ENCODE data around the gene WNT3A. TPM values are rescaled to one million over a fixed set of nuclear protein-coding genes. Genes with fewer than 3 reads are reported as not detected.
A peak's percentile ranks its signal among the peaks of the same experiment; 100 is the strongest.
"Not testable (repeated sequence)": the region's sequence is repeated elsewhere in the genome, so short reads cannot be mapped to it uniquely, and the experiment has no call there.

WNT3A gene
- total and polyA plus RNA-seq, 3 donors from 2014 or later, result 0.08 to 0.19 (median 0.13) TPM

DNA sequence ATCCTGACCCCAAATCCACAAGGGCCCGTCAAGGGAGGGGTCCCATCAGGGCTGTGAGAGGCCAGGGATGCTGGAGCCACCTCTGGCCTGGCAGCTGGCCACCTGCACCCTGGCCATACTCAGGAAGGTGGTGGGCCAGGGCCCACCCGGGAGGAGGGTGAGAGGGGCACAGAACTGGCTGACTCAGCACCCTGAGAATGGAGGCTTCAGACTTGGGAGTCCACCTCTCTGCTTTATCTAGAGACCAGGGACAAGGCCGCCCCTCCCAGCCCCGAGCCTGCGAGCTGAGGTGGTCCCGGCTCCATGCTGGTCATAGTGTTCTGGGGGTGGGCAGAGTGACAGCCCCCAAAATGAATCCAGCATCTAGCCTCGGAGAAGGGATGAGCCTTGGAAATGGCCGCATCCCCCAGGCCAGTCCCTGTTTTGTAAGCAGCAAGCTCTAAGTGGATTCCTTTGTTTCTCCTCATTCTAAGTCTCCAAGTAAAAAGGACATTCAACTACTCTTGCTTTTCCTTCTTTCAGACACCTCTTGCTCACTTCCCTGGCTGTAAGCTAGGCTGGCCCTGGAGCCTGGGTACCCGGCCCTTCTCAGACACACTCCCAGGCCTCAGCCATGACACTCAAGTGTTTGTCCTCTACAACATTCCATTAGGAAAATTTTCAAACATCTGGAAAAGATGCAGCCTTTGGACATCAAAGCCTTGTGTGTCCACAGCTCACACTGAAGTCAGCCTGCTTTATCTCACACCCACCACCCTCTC is 12.3 kb downstream of the WNT3A start:
- no peaks in the 10 kb centered on the region for H3K4me1 ChIP-seq
- H3K27me3 ChIP-seq, result no peaks in the 10 kb centered on the region
- H3K4me3 ChIP-seq, result no peak overlapping the region
- H3K36me3 ChIP-seq (ENCODE audit: low read depth, missing control alignments), result no peaks in the 10 kb centered on the region
- TF ChIP-seq POLR2A (IDR thresholded peaks at IDR 0.05) (no peak), CTCF (IDR thresholded peaks at IDR 0.05) (no peak)
- DNase-seq, result no peak
- H3K27ac ChIP-seq, result no peak overlapping the region
- intact Hi-C loops (cut with DNase I; ENCODE audit: low total_unique reads), result no loop called here
- H3K9me3 ChIP-seq, result no peaks in the 10 kb centered on the region
- WGBS, 2 donors, result 72 to 86% methylated on average over 7 to 9 of the region's 9 CpGs

DNA sequence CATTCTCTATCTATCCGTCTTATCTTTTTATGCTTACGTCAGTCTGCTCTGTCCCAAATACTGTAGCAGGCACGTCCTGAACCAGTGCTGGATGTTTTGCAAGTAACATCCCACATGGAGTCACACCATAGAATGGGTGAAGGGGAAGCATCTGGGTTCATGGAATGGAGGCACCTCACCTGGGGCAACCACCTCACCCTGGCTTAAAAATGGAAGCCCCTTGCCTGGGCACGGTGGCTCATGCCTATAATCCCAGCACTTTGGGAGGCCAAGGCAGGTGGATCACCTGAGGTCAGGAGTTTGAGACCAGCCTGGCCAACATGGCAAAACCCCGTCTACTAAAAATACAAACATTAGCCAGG is 12.9 kb downstream of the WNT3A start:
- WGBS, 2 donors, result 78 to 84% methylated on average over 5 of the region's 5 CpGs
- DNase-seq; H3K4me3 ChIP-seq; H3K27me3 ChIP-seq; H3K4me1 ChIP-seq; H3K36me3 ChIP-seq (ENCODE audit: low read depth, missing control alignments); intact Hi-C loops (cut with DNase I; ENCODE audit: low total_unique reads); H3K27ac ChIP-seq; H3K9me3 ChIP-seq: not testable (repeated sequence)

- Histone ChIP-seq H3K4me1 (no peaks in the 10 kb centered on the region), H3K4me3 (no peak overlapping the region), H3K9me3 (no peaks in the 10 kb centered on the region), H3K36me3 (ENCODE audit: low read depth, missing control alignments) (no peaks in the 10 kb centered on the region), H3K27me3 (no peaks in the 10 kb centered on the region), H3K27ac (no peak overlapping the region)
- TF ChIP-seq POLR2A (IDR thresholded peaks at IDR 0.05) (no peak), CTCF (IDR thresholded peaks at IDR 0.05) (no peak)
- intact Hi-C loops (cut with DNase I; ENCODE audit: low total_unique reads), result no loop called here
- 84 to 85% methylated on average over 18 of the region's 18 CpGs for WGBS, 2 donors
- DNase-seq, result peak; percentile 4
These were observed 14.0 kb downstream of the WNT3A start for GRCh38 chr1:228020686-228021354.

- no peaks in the 10 kb centered on the region for H3K27me3 ChIP-seq
- no peaks in the 10 kb centered on the region for H3K36me3 ChIP-seq (ENCODE audit: low read depth, missing control alignments)
- DNase-seq, result no peak
- H3K4me3 ChIP-seq, result no peak overlapping the region
- TF ChIP-seq CTCF (IDR thresholded peaks at IDR 0.05) (no peak), POLR2A (IDR thresholded peaks at IDR 0.05) (no peak)
- intact Hi-C loops (cut with DNase I; ENCODE audit: low total_unique reads), result no loop called here
- H3K4me1 ChIP-seq, result no peaks in the 10 kb centered on the region
- WGBS, 2 donors, result 71 to 74% methylated on average over 20 to 21 of the region's 21 CpGs
- H3K27ac ChIP-seq, result no peak overlapping the region
- H3K9me3 ChIP-seq, result no peaks in the 10 kb centered on the region
These were observed 14.7 kb downstream of the WNT3A start for GRCh38 chr1:228021355-228022030.

DNA sequence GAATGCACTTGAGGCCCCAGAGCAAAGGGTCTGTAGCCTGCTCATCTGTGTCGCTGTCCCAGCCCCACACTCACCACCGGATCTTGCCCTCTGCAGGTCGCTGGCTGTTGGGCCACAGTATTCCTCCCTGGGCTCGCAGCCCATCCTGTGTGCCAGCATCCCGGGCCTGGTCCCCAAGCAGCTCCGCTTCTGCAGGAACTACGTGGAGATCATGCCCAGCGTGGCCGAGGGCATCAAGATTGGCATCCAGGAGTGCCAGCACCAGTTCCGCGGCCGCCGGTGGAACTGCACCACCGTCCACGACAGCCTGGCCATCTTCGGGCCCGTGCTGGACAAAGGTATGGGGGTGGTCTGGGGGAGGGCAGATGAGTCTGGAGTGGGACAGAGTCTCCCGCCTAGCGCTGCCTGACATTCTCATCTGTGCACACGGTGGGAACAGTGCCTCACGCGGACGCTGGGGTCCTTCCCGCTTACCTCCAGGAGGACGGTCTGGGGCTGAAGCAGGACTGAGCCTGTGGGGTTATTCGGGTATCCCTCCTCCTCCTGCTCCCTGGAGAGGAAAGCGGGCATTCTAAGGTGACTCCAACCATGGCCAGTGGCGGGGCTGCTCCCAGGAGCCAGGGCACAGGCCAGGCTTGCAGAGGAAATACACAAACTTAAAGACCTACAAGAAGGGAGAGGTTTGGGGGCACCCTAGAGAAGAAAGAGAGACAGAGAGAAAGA is 15.9 kb downstream of the WNT3A start:
- Histone ChIP-seq H3K27me3 (no peaks in the 10 kb centered on the region), H3K9me3 (no peaks in the 10 kb centered on the region), H3K27ac (no peak overlapping the region), H3K4me1 (no peaks in the 10 kb centered on the region), H3K36me3 (ENCODE audit: low read depth, missing control alignments) (no peaks in the 10 kb centered on the region), H3K4me3 (no peak overlapping the region)
- TF ChIP-seq POLR2A (IDR thresholded peaks at IDR 0.05), result no peak
- no peak for TF ChIP-seq CTCF (IDR thresholded peaks at IDR 0.05)
- intact Hi-C loops (cut with DNase I; ENCODE audit: low total_unique reads), result no loop called here
- 70 to 92% methylated on average over 6 to 28 of the region's 28 CpGs for WGBS, 2 donors
- no peak for DNase-seq
